B cell (primary cell): ENCODE data around the gene SLCO2B1. TPM values are rescaled to one million over a fixed set of nuclear protein-coding genes. Genes with fewer than 3 reads are reported as not detected.

Experiments
- ATAC-seq: fragments of 200-7000 bp; cut with Tn5 transposase; one replicate; pipeline ENCODE4 v1.10.0; 2021; ENCODE audit warnings: low read depth, mild to moderate bottlenecking, moderate number of reproducible peaks, moderate library complexity
- CTCF ChIA-PET: fragments of 350-600 bp; sonication (Branson Sonifier 250); formaldehyde crosslinking; loops from one replicate; lab custom pipeline; 2021; ENCODE audit warnings: antibody characterized with exemption, inconsistent platforms; lab: Charles Lee
- POLR2A ChIA-PET: fragments of 350-600 bp; sonication (Branson Sonifier 250); formaldehyde crosslinking; loops from one replicate; lab custom pipeline; 2021; ENCODE audit warnings: antibody characterized with exemption; lab: Charles Lee
- DNase-seq: peaks from one replicate; pipeline ENCODE4 v3.0.0; 2013
- H2AFZ ChIP-seq: 2 replicates; pipeline ENCODE4 v1.6.1; 2012; ENCODE audit warnings: mild to moderate bottlenecking, low read depth, low read length; ENCODE audit not compliant: insufficient read depth, poor library complexity, severe bottlenecking
- H3K27ac ChIP-seq, 2 donors: 1 replicate in 1 of 2; 2 replicates in 1 of 2; pipeline ENCODE4 v1.5.1; 2012 to 2013; ENCODE audit warnings: low read length in 2 of 2, mild to moderate bottlenecking in 2 of 2, moderate library complexity in 1 of 2
- H3K27me3 ChIP-seq, 4 experiments: fragments of 200-600 bp in 1 of 4; sonication (generic) in 1 of 4; replicated peaks in 1 of 4; 1 replicate in 2 of 4; 2 replicates in 2 of 4; pipeline versions ENCODE4 v1.6.1 to v1.7.0; 2013 to 2016; ENCODE audit warnings: low read length in 3 of 4, mild to moderate bottlenecking in 2 of 4, mixed read lengths in 1 of 4, moderate library complexity in 1 of 4; ENCODE audit not compliant: insufficient read depth in 4 of 4, control insufficient read depth in 3 of 4; ENCODE audit errors: control extremely low read depth in 1 of 4
- H3K36me3 ChIP-seq, 2 experiments: replicated peaks in 1 of 2; 1 replicate in 1 of 2; 2 replicates in 1 of 2; pipeline versions ENCODE4 v1.6.1 to v1.7.1; 2013; ENCODE audit warnings: low read length in 1 of 2; ENCODE audit not compliant: insufficient read depth in 2 of 2, control insufficient read depth in 1 of 2; ENCODE audit errors: control extremely low read depth in 1 of 2, extremely low read depth in 1 of 2
- H3K4me1 ChIP-seq, 2 donors: fragments of 200-600 bp in 1 of 2; sonication (generic) in 1 of 2; 1 replicate in 1 of 2; 2 replicates in 1 of 2; pipeline versions ENCODE4 v1.5.1 to v1.6.1; 2013 to 2017; ENCODE audit warnings: low read length in 2 of 2; ENCODE audit not compliant: control insufficient read depth in 2 of 2, insufficient read depth in 2 of 2
- H3K4me2 ChIP-seq: replicated peaks from 2 replicates; pipeline ENCODE3; 2012; ENCODE audit warnings: mild to moderate bottlenecking, low read depth, low read length; ENCODE audit not compliant: poor library complexity, severe bottlenecking
- H3K4me3 ChIP-seq, 5 experiments: fragments of 200-600 bp in 1 of 5; sonication (generic) in 1 of 5; 1 replicate in 3 of 5; 2 replicates in 2 of 5; pipeline versions ENCODE4 v1.5.1 to v1.7.0; 2011 to 2016; ENCODE audit warnings: low read length in 4 of 5, mild to moderate bottlenecking in 4 of 5, low read depth in 2 of 5, control low read depth in 1 of 5, moderate library complexity in 1 of 5; ENCODE audit not compliant: insufficient read depth in 1 of 5; ENCODE audit errors: control extremely low read depth in 1 of 5, extremely low read depth in 1 of 5
- H3K79me2 ChIP-seq: fragments of 200-600 bp; sonication (generic); one replicate; pipeline ENCODE4 v1.6.0; 2016; ENCODE audit warnings: low read length; ENCODE audit not compliant: control insufficient read depth, insufficient read depth
- H3K9ac ChIP-seq: fragments of 200-600 bp; sonication (generic); 2 replicates; pipeline ENCODE4 v1.6.1; 2017; ENCODE audit warnings: mild to moderate bottlenecking, low read length, moderate library complexity
- H3K9me3 ChIP-seq, 3 donors: one replicate each; pipeline versions ENCODE4 v1.6.1 to v1.7.1; 2013; ENCODE audit warnings: low read length in 2 of 3; ENCODE audit not compliant: control insufficient read depth in 2 of 3, insufficient read depth in 1 of 3; ENCODE audit errors: control extremely low read depth in 1 of 3
- H4K20me1 ChIP-seq: 2 replicates; pipeline ENCODE4 v1.6.0; 2012; ENCODE audit warnings: mild to moderate bottlenecking, low read length; ENCODE audit not compliant: insufficient read depth, control insufficient read depth, poor library complexity, severe bottlenecking
- H3K27ac Mint-ChIP-seq: one replicate; pipeline ENCODE4 v1.8.0; 2021; ENCODE audit warnings: mixed read lengths
- H3K27me3 Mint-ChIP-seq: one replicate; pipeline ENCODE4 v1.8.0; 2021; ENCODE audit warnings: mixed read lengths
- H3K4me1 Mint-ChIP-seq: one replicate; pipeline ENCODE4 v1.8.0; 2021; ENCODE audit warnings: mixed read lengths
- H3K4me3 Mint-ChIP-seq: one replicate; pipeline ENCODE4 v1.8.0; 2021; ENCODE audit warnings: mixed read lengths
- H3K9me3 Mint-ChIP-seq: one replicate; pipeline ENCODE4 v1.8.0; 2022; ENCODE audit warnings: mixed read lengths; ENCODE audit not compliant: insufficient read depth
- EZH2 ChIP-seq: IDR thresholded peaks from 2 replicates; pipeline ENCODE4 v1.6.1; 2012; ENCODE audit warnings: borderline replicate concordance, low read depth, mild to moderate bottlenecking, moderate library complexity, low read length; ENCODE audit not compliant: insufficient read depth, poor library complexity, severe bottlenecking
- WGBS: methylation state at CpG from one replicate; pipeline ENCODE4 v1.1.5; 2013; ENCODE audit warnings: missing lambda C conversion rate; ENCODE audit not compliant: insufficient coverage; 5-methylcytosine and 5-hydroxymethylcytosine counted together
- intact Hi-C: fragments of 100-400 bp; cut with micrococcal nuclease; formaldehyde crosslinking; loops from one replicate; pipeline ENCODE4 v1.10.0; 2022
- polyA plus RNA-seq: library from polyadenylated mRNA; depleted of rRNA; stranded (reverse); fragments of >200 nt; gene quantifications from 2 replicates; pipeline ENCODE4 v1.2.3, GENCODE V29; 2012
- total RNA-seq, 2 donors: library from RNA; stranded (reverse); fragments of 120-200 nt in 1 of 2; gene quantifications; 1 replicate in 1 of 2; 2 replicates in 1 of 2; pipeline versions ENCODE4 v1.2.3 to v1.2.4, GENCODE V29; 2013 to 2022
- TF ChIP-seq, protein P1 (sequence below): fragments of 200-600 bp; IDR thresholded peaks from one replicate; pipeline ENCODE4 v1.8.0; 2022; ENCODE audit warnings: antibody characterized with exemption, mild to moderate bottlenecking

Gene SLCO2B1
- total and polyA plus RNA-seq, 2 donors (not counting 1 experiment from before 2014, with no cell fraction given): 1.2 TPM; not detected in 1

DNA sequence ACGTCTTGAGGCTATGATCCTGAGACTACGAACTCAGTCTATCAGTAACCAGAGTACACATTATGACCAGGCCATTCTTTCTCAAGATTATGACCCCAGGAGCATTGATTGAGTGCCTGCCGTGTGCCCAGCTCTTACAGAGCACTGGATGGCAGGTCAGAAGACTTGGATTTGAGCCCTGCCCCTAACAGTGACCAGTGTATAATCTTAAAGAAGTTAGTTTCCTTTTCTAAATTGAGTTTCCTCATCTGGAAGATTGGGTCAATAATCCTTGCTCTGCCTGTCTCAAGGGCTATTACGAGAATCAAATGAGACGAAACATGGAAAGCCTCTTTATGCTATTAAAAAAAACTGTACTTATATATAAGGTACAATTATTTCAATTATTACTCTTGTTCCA lies 38.2 kb downstream of the SLCO2B1 start:
- intact Hi-C loops: no loop called here
- Mint-ChIP-seq H3K4me1 (no peaks in the 10 kb centered on the region), H3K9me3 (no peaks in the 10 kb centered on the region), H3K27me3 (peaks cover 7% of the 10 kb centered on the region), H3K27ac (no peak overlapping the region), H3K4me3 (no peak overlapping the region)
- Histone ChIP-seq H3K9ac (no peak overlapping the region), H3K36me3 (no peaks in the 10 kb centered on the region), H3K27me3 (peaks cover 0 to 3% (median 0%) of the 10 kb centered on the region in 4 experiments), H3K4me1 (no peaks in the 10 kb centered on the region), H3K4me3 (no peak overlapping the region), H4K20me1 (no peaks in the 10 kb centered on the region), H3K9me3 (no peaks in the 10 kb centered on the region), H3K79me2 (no peaks in the 10 kb centered on the region), H3K4me2 (no peak overlapping the region), H2AFZ (no peak overlapping the region), H3K27ac (no peak overlapping the region)
- WGBS: 92% methylated on average over 2 of the region's 5 CpGs
- ATAC-seq: no peak
- TF ChIP-seq EZH2: no peak
- TF ChIP-seq, protein P1, sequence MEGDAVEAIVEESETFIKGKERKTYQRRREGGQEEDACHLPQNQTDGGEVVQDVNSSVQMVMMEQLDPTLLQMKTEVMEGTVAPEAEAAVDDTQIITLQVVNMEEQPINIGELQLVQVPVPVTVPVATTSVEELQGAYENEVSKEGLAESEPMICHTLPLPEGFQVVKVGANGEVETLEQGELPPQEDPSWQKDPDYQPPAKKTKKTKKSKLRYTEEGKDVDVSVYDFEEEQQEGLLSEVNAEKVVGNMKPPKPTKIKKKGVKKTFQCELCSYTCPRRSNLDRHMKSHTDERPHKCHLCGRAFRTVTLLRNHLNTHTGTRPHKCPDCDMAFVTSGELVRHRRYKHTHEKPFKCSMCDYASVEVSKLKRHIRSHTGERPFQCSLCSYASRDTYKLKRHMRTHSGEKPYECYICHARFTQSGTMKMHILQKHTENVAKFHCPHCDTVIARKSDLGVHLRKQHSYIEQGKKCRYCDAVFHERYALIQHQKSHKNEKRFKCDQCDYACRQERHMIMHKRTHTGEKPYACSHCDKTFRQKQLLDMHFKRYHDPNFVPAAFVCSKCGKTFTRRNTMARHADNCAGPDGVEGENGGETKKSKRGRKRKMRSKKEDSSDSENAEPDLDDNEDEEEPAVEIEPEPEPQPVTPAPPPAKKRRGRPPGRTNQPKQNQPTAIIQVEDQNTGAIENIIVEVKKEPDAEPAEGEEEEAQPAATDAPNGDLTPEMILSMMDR: no peak
- ChIA-PET CTCF (interaction anchor here (1.3 kb wide), 1 partner anchor 47 kb away, joined by 4 read pairs; no protein-coding TSS in a partner anchor), POLR2A (no interaction called here)
- no peak for DNase-seq

DNA sequence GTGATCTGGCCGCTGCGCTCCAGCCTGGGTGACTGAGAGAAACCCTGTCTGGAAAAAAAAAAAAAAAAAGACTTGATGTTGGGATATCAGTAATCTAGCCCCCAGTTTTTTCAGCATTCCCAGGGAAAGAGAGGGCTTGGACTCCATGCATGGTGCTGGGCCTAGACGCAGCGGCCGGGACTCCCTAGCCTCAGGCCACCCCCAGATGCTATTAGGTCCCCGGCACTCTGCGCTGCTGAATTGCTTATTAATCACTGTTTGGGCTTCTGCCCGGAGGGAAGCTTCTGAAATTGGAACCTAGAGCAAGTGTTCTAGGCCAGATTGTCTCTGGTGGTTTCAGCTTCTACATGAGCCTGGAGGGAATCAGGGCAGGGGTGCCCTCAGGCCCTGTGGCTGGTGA lies 39.0 kb downstream of the SLCO2B1 start:
- TF ChIP-seq, protein P1: no peak
- TF ChIP-seq EZH2: no peak
- H3K79me2 ChIP-seq: no peaks in the 10 kb centered on the region
- H3K27me3 ChIP-seq: no peaks in the 10 kb centered on the region
- ATAC-seq (no peak), DNase-seq (no peak)
- Mint-ChIP-seq H3K4me3 (no peak overlapping the region), H3K4me1 (no peaks in the 10 kb centered on the region), H3K9me3 (no peaks in the 10 kb centered on the region), H3K27me3 (peaks cover 7% of the 10 kb centered on the region), H3K27ac (no peak overlapping the region)
- H3K4me1 ChIP-seq: no peaks in the 10 kb centered on the region
- H3K9me3 ChIP-seq: no peaks in the 10 kb centered on the region
- no peak overlapping the region for H2AFZ ChIP-seq
- intact Hi-C loops: no loop called here
- H3K4me2 ChIP-seq: no peak overlapping the region
- H4K20me1 ChIP-seq: no peaks in the 10 kb centered on the region
- ChIA-PET POLR2A (interaction anchor here (0.6 kb wide), 1 partner anchor 15 kb away, joined by 10 read pairs; no protein-coding TSS in a partner anchor), CTCF (interaction anchor here (1.2 to 1.3 kb wide), 2 partner anchors 15 to 48 kb away, joined by 4 read pairs; no protein-coding TSS in a partner anchor)
- H3K4me3 ChIP-seq: no peak overlapping the region
- H3K9ac ChIP-seq: no peak overlapping the region
- WGBS: 95% methylated on average over 7 of the region's 8 CpGs
- no peaks in the 10 kb centered on the region for H3K36me3 ChIP-seq
- H3K27ac ChIP-seq: no peak overlapping the region
